HEK293 (cell line): Measurements from ENCODE around the gene PIGBOS1.

Experiments used
- CTCF ChIA-PET: fragments of 350-600 bp; formaldehyde crosslinking; extraction: SDS; loops from one replicate; lab custom pipeline; 2021; ENCODE audit warnings: antibody characterized with exemption; lab: Yijun Ruan, JAX
- POLR2A ChIA-PET: fragments of 300-600 bp; formaldehyde crosslinking; extraction: SDS; loops from one replicate; lab custom pipeline; 2020; ENCODE audit warnings: antibody characterized with exemption, inconsistent platforms; lab: Yijun Ruan, JAX
- H3K27ac ChIP-seq: fragments of 200-500 bp; sonication (Bioruptor generic); 2 replicates; pipeline ENCODE4 v1.5.1; 2014; ENCODE audit warnings: low read depth, low read length, control low read depth, inconsistent platforms; ENCODE audit errors: extremely low read depth
- H3K36me3 ChIP-seq, 2 experiments: fragments of 200-500 bp in 1 of 2; sonication (Bioruptor generic) in 1 of 2; 1 replicate in 1 of 2; 2 replicates in 1 of 2; pipeline ENCODE4 v1.5.1; 2014 to 2017; ENCODE audit warnings: inconsistent platforms in 2 of 2, low read length in 2 of 2; ENCODE audit not compliant: control insufficient read depth in 2 of 2, insufficient read depth in 1 of 2
- H3K4me1 ChIP-seq: fragments of 200-500 bp; sonication (Bioruptor generic); 2 replicates; pipeline ENCODE4 v1.5.1; 2014; ENCODE audit warnings: mild to moderate bottlenecking, low read length, inconsistent platforms; ENCODE audit not compliant: control insufficient read depth, insufficient read depth
- H3K4me3 ChIP-seq: 2 replicates; pipeline ENCODE4 v1.5.1; 2011; ENCODE audit warnings: low read depth, mild to moderate bottlenecking, control low read depth, low read length, moderate library complexity
- H3K9me3 ChIP-seq: fragments of 200-500 bp; sonication (Bioruptor generic); 2 replicates; pipeline ENCODE4 v1.5.1; 2014; ENCODE audit warnings: low read depth, low read length, inconsistent platforms; ENCODE audit not compliant: control insufficient read depth, insufficient read depth
- GLIS2 ChIP-seq: fragments of 450-650 bp; formaldehyde crosslinking; IDR thresholded peaks from 2 replicates; pipeline ENCODE4 v1.5.1; 2016; ENCODE audit warnings: missing biosample characterization, missing genetic modification characterization
- KLF1 ChIP-seq: fragments of 450-650 bp; formaldehyde crosslinking; IDR thresholded peaks from 2 replicates; pipeline ENCODE4 v1.5.1; 2016; ENCODE audit warnings: missing biosample characterization, missing genetic modification characterization
- WT1 ChIP-seq: fragments of 450-650 bp; formaldehyde crosslinking; IDR thresholded peaks from 2 replicates; pipeline ENCODE4 v1.5.1; 2016; ENCODE audit warnings: missing biosample characterization, missing genetic modification characterization
- ZEB2 ChIP-seq: fragments of 450-650 bp; formaldehyde crosslinking; IDR thresholded peaks from 2 replicates; pipeline ENCODE4 v1.5.1; 2016; ENCODE audit warnings: missing biosample characterization, missing genetic modification characterization
- ZIC2 ChIP-seq: fragments of 450-650 bp; formaldehyde crosslinking; IDR thresholded peaks from 2 replicates; pipeline ENCODE4 v1.5.1; 2016; ENCODE audit warnings: missing biosample characterization, missing genetic modification characterization
- ZNF133 ChIP-seq: fragments of 450-650 bp; formaldehyde crosslinking; IDR thresholded peaks from 2 replicates; pipeline ENCODE4 v1.5.1; 2016; ENCODE audit warnings: missing biosample characterization, missing genetic modification characterization
- ZNF155 ChIP-seq: fragments of 450-650 bp; formaldehyde crosslinking; IDR thresholded peaks from 2 replicates; pipeline ENCODE4 v1.5.1; 2016; ENCODE audit warnings: missing biosample characterization, missing genetic modification characterization
- ZNF324 ChIP-seq: fragments of 450-650 bp; formaldehyde crosslinking; IDR thresholded peaks from 2 replicates; pipeline ENCODE4 v1.5.1; 2016; ENCODE audit warnings: missing biosample characterization, missing genetic modification characterization
- ZNF404 ChIP-seq: fragments of 450-650 bp; formaldehyde crosslinking; IDR thresholded peaks from 2 replicates; pipeline ENCODE4 v1.5.1; 2017; ENCODE audit warnings: missing biosample characterization, missing genetic modification characterization
- ZNF501 ChIP-seq: fragments of 450-650 bp; formaldehyde crosslinking; IDR thresholded peaks from 2 replicates; pipeline ENCODE4 v1.5.1; 2016; ENCODE audit warnings: missing biosample characterization, missing genetic modification characterization
- ZNF600 ChIP-seq: fragments of 450-650 bp; formaldehyde crosslinking; IDR thresholded peaks from 2 replicates; pipeline ENCODE4 v1.5.1; 2016; ENCODE audit warnings: missing biosample characterization, missing genetic modification characterization
- ZNF610 ChIP-seq: fragments of 450-650 bp; formaldehyde crosslinking; IDR thresholded peaks from 2 replicates; pipeline ENCODE4 v1.5.1; 2016; ENCODE audit warnings: missing biosample characterization, missing genetic modification characterization, borderline replicate concordance
- ZNF660 ChIP-seq: fragments of 450-650 bp; IDR thresholded peaks from 2 replicates; pipeline ENCODE4 v1.5.1; 2018; ENCODE audit warnings: missing biosample characterization, mild to moderate bottlenecking, missing genetic modification characterization
- ZNF747 ChIP-seq: fragments of 450-650 bp; formaldehyde crosslinking; IDR thresholded peaks from 2 replicates; pipeline ENCODE4 v1.5.1; 2016; ENCODE audit warnings: missing biosample characterization, missing genetic modification characterization
- ZNF792 ChIP-seq: fragments of 450-650 bp; formaldehyde crosslinking; IDR thresholded peaks from 2 replicates; pipeline ENCODE4 v1.5.1; 2016; ENCODE audit warnings: missing biosample characterization, missing genetic modification characterization
- ZSCAN30 ChIP-seq: fragments of 450-650 bp; IDR thresholded peaks from 2 replicates; pipeline ENCODE4 v1.5.1; 2018; ENCODE audit warnings: missing biosample characterization, mild to moderate bottlenecking, missing genetic modification characterization, moderate library complexity
- TF ChIP-seq, protein P1 (sequence below): fragments of 450-650 bp; formaldehyde crosslinking; IDR thresholded peaks from 2 replicates; pipeline ENCODE4 v1.5.1; 2016; ENCODE audit warnings: missing biosample characterization, missing genetic modification characterization
- TF ChIP-seq, protein P2 (sequence below): fragments of 450-650 bp; formaldehyde crosslinking; IDR thresholded peaks from 2 replicates; pipeline ENCODE4 v1.5.1; 2016; ENCODE audit warnings: missing biosample characterization, missing genetic modification characterization
- TF ChIP-seq, protein P3 (sequence below): fragments of 450-650 bp; formaldehyde crosslinking; IDR thresholded peaks from 2 replicates; pipeline ENCODE4 v1.5.1; 2016; ENCODE audit warnings: missing biosample characterization, missing genetic modification characterization
- TF ChIP-seq, protein P4 (sequence below): fragments of 450-650 bp; formaldehyde crosslinking; conservative IDR thresholded peaks from 2 replicates; pipeline ENCODE4 v1.5.1; 2016; ENCODE audit warnings: low read depth, missing biosample characterization, missing genetic modification characterization

Gene PIGBOS1

DNA sequence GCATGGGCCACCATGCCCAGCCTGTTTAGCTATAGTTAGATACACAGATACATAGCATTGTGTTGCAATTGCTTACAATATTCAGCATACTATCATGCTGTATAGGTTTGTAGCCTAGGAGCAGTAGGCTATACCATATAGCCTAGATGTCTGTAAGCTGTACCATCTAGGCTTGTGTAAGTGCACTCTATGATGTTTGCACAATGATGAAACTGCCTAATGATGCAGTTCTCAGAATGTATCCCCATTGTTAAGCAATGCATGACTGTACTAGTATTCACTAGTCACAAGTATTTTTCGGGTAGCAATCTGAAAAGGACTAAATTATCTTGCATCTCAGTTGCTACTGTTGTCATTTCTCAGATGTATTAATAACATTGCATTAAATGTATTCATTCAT lies 16.1 kb upstream of the PIGBOS1 start (continued):
- TF ChIP-seq, protein P1, sequence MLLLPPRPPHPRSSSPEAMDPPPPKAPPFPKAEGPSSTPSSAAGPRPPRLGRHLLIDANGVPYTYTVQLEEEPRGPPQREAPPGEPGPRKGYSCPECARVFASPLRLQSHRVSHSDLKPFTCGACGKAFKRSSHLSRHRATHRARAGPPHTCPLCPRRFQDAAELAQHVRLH (tag by site-specific recombination), result no peak

DNA sequence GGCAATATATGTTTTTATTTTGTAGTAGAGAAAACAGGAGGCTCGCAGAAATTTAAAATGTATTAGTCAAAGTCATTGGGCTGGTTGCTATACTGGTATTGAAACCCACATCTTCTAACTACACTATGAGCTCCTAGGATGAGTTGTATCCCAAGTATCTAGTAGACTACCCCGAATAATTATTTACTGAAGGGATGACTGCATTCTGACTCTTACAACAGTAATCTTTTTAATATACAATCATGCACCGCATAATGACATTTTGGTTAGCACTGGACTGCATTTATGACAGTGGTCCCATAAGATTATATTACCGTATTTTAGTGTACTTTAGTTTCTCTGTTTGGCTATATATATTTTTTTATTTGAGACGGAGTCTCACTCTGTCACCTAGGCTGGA lies 15.4 kb upstream of the PIGBOS1 start:
- ChIA-PET CTCF (no interaction called here), POLR2A (no interaction called here)
- H3K27ac ChIP-seq, result no peak overlapping the region
- no peak for TF ChIP-seq ZNF610 (tag by site-specific recombination)
- no peak for TF ChIP-seq ZNF133 (tag by site-specific recombination)
- TF ChIP-seq, protein P2, sequence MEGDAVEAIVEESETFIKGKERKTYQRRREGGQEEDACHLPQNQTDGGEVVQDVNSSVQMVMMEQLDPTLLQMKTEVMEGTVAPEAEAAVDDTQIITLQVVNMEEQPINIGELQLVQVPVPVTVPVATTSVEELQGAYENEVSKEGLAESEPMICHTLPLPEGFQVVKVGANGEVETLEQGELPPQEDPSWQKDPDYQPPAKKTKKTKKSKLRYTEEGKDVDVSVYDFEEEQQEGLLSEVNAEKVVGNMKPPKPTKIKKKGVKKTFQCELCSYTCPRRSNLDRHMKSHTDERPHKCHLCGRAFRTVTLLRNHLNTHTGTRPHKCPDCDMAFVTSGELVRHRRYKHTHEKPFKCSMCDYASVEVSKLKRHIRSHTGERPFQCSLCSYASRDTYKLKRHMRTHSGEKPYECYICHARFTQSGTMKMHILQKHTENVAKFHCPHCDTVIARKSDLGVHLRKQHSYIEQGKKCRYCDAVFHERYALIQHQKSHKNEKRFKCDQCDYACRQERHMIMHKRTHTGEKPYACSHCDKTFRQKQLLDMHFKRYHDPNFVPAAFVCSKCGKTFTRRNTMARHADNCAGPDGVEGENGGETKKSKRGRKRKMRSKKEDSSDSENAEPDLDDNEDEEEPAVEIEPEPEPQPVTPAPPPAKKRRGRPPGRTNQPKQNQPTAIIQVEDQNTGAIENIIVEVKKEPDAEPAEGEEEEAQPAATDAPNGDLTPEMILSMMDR, result no peak
- TF ChIP-seq ZSCAN30, result no peak
- TF ChIP-seq KLF1 (tag by site-specific recombination), result no peak
- no peaks in the 10 kb centered on the region for H3K9me3 ChIP-seq
- peaks cover 0 to 9% of the 10 kb centered on the region in 2 experiments; a peak in 2 of 3 replicates for H3K36me3 ChIP-seq
- no peak overlapping the region for H3K4me3 ChIP-seq
- H3K4me1 ChIP-seq, result no peaks in the 10 kb centered on the region

DNA sequence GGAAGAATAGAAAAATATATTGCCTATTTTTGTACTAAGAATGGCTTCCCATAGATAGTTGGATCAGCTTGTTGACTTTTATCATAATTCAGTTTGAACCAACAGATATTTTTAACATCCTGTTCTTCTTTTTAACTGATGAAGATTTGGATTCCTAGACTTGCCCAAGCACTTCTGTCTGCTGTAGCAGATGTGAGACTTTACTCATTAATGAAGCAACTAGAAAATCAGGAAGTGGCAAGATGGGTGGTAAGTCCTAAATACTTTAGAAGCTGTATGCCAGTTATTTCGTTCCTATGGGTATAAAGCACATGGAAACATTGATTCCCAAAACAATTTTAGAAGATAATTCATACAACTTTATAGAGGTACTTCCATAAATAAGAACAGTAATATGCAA lies 8.5 kb upstream of the PIGBOS1 start:
- Histone ChIP-seq H3K36me3 (peaks cover 0 to 6% of the 10 kb centered on the region in 2 experiments; a peak in 2 of 3 replicates), H3K27ac (no peak overlapping the region), H3K9me3 (no peaks in the 10 kb centered on the region), H3K4me3 (no peak overlapping the region), H3K4me1 (no peaks in the 10 kb centered on the region)
- TF ChIP-seq ZNF600 (tag by site-specific recombination), result no peak
- TF ChIP-seq, protein P3, sequence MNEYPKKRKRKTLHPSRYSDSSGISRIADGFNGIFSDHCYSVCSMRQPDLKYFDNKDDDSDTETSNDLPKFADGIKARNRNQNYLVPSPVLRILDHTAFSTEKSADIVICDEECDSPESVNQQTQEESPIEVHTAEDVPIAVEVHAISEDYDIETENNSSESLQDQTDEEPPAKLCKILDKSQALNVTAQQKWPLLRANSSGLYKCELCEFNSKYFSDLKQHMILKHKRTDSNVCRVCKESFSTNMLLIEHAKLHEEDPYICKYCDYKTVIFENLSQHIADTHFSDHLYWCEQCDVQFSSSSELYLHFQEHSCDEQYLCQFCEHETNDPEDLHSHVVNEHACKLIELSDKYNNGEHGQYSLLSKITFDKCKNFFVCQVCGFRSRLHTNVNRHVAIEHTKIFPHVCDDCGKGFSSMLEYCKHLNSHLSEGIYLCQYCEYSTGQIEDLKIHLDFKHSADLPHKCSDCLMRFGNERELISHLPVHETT (tag by site-specific recombination), result no peak
- TF ChIP-seq ZNF155 (tag by site-specific recombination), result no peak
- no peak for TF ChIP-seq ZNF660 (tag by site-specific recombination)
- no peak for TF ChIP-seq GLIS2
- no peak for TF ChIP-seq ZIC2 (tag by site-specific recombination)
- no peak for TF ChIP-seq ZNF747 (tag by site-specific recombination)
- TF ChIP-seq, protein P4, sequence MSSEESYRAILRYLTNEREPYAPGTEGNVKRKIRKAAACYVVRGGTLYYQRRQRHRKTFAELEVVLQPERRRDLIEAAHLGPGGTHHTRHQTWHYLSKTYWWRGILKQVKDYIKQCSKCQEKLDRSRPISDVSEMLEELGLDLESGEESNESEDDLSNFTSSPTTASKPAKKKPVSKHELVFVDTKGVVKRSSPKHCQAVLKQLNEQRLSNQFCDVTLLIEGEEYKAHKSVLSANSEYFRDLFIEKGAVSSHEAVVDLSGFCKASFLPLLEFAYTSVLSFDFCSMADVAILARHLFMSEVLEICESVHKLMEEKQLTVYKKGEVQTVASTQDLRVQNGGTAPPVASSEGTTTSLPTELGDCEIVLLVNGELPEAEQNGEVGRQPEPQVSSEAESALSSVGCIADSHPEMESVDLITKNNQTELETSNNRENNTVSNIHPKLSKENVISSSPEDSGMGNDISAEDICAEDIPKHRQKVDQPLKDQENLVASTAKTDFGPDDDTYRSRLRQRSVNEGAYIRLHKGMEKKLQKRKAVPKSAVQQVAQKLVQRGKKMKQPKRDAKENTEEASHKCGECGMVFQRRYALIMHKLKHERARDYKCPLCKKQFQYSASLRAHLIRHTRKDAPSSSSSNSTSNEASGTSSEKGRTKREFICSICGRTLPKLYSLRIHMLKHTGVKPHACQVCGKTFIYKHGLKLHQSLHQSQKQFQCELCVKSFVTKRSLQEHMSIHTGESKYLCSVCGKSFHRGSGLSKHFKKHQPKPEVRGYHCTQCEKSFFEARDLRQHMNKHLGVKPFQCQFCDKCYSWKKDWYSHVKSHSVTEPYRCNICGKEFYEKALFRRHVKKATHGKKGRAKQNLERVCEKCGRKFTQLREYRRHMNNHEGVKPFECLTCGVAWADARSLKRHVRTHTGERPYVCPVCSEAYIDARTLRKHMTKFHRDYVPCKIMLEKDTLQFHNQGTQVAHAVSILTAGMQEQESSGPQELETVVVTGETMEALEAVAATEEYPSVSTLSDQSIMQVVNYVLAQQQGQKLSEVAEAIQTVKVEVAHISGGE, result no peak
- TF ChIP-seq ZNF501 (tag by site-specific recombination), result no peak
- no peak for TF ChIP-seq ZNF324
- no peak for TF ChIP-seq ZNF404 (tag by site-specific recombination)
- TF ChIP-seq ZEB2 (tag by site-specific recombination), result no peak
- TF ChIP-seq WT1 (tag by site-specific recombination), result no peak
- TF ChIP-seq ZNF792 (tag by site-specific recombination), result no peak
- CTCF ChIA-PET, result no interaction called here
- POLR2A ChIA-PET, result no interaction called here
